SU-DHL-6 (cell line): ENCODE measurements around the gene DMBX1.

ENCODE experiments used
- EZH2phosphoT487 ChIP-seq: fragments of 200-600 bp; sonication (generic), shearing (Covaris generic); conservative IDR thresholded peaks from 2 replicates; pipeline ENCODE4 v1.6.1; 2018; ENCODE audit warnings: mild to moderate bottlenecking, antibody characterized with exemption, low read length, moderate library complexity, mixed read lengths
- TF ChIP-seq, protein P1 (sequence below): fragments of 200-600 bp; sonication (generic); IDR thresholded peaks from one replicate; pipeline ENCODE4 v1.5.1; 2017; ENCODE audit warnings: antibody characterized with exemption, mild to moderate bottlenecking, low read length, moderate library complexity; ENCODE audit not compliant: insufficient read depth, poor library complexity, severe bottlenecking

DNA sequence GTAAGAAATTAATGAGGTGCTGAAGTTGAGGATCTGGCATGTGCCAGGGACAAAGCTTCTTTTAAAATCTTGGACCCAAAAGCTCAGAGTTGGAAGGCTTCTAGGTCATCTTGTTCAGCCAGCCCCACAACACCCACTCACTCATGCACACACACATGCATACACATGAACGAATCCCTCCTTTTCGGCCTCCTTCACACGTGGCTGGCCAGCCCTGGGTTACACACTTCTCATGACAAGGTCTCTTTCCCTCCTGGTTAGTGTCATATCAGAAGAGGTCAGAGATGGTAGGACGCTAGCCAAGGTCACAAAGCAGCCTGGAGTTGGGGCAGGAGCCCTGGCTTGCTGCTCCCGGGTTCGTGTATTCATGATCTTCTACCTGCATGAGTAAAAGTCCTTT lies 6.9 kb downstream of the DMBX1 start:
- TF ChIP-seq, protein P1, sequence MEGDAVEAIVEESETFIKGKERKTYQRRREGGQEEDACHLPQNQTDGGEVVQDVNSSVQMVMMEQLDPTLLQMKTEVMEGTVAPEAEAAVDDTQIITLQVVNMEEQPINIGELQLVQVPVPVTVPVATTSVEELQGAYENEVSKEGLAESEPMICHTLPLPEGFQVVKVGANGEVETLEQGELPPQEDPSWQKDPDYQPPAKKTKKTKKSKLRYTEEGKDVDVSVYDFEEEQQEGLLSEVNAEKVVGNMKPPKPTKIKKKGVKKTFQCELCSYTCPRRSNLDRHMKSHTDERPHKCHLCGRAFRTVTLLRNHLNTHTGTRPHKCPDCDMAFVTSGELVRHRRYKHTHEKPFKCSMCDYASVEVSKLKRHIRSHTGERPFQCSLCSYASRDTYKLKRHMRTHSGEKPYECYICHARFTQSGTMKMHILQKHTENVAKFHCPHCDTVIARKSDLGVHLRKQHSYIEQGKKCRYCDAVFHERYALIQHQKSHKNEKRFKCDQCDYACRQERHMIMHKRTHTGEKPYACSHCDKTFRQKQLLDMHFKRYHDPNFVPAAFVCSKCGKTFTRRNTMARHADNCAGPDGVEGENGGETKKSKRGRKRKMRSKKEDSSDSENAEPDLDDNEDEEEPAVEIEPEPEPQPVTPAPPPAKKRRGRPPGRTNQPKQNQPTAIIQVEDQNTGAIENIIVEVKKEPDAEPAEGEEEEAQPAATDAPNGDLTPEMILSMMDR, result no peak
- TF ChIP-seq EZH2phosphoT487, result no peak
